ENCODE results near the gene DCAF16. TPM values are rescaled to one million over a fixed set of nuclear protein-coding genes. Genes with fewer than 3 reads are reported as not detected.

Gene DCAF16
- polyA plus RNA-seq, 2 donors = 6.5 to 7.3 TPM

- no peak overlapping the region for H3K4me3 ChIP-seq (ENCODE audit: low read depth in 1 of 2, low read length in 2 of 2)
- H3K36me3 ChIP-seq (ENCODE audit: control insufficient read depth in 2 of 2, insufficient read depth in 2 of 2, low read length in 1 of 2) = no peaks in the 10 kb centered on the region
- H3K4me1 ChIP-seq (ENCODE audit: control insufficient read depth in 2 of 2, insufficient read depth in 2 of 2, low read length in 1 of 2) = no peaks in the 10 kb centered on the region
- WGBS, 2 donors = 68 to 84% methylated on average over 5 of the region's 5 CpGs
- no peaks in the 10 kb centered on the region for H3K9me3 ChIP-seq (ENCODE audit: control insufficient read depth in 2 of 2, insufficient read depth in 1 of 2, low read depth in 1 of 2, low read length in 1 of 2)
- H3K27ac ChIP-seq (ENCODE audit: low read depth in 2 of 2, low read length in 1 of 2) = no peak overlapping the region
- no peaks in the 10 kb centered on the region for H3K27me3 ChIP-seq (ENCODE audit: control insufficient read depth in 1 of 2, insufficient read depth in 2 of 2, low read length in 2 of 2)
These were observed 23.2 kb downstream of the DCAF16 start for GRCh38 chr4:17787315-17787714.

- Histone ChIP-seq H3K9me3 (ENCODE audit: control insufficient read depth in 2 of 2, insufficient read depth in 1 of 2, low read depth in 1 of 2, low read length in 1 of 2) (no peaks in the 10 kb centered on the region), H3K27me3 (ENCODE audit: control insufficient read depth in 1 of 2, insufficient read depth in 2 of 2, low read length in 2 of 2) (no peaks in the 10 kb centered on the region), H3K36me3 (ENCODE audit: control insufficient read depth in 2 of 2, insufficient read depth in 2 of 2, low read length in 1 of 2) (no peaks in the 10 kb centered on the region), H3K4me3 (ENCODE audit: low read depth in 1 of 2, low read length in 2 of 2) (no peak overlapping the region), H3K27ac (ENCODE audit: low read depth in 2 of 2, low read length in 1 of 2) (no peak overlapping the region), H3K4me1 (ENCODE audit: control insufficient read depth in 2 of 2, insufficient read depth in 2 of 2, low read length in 1 of 2) (peaks cover 2 to 4% of the 10 kb centered on the region in 2 donors)
- WGBS, 2 donors = 53 to 65% methylated on average over 5 of the region's 5 CpGs
These were observed 24.0 kb downstream of the DCAF16 start for GRCh38 chr4:17786567-17786966.

DNA sequence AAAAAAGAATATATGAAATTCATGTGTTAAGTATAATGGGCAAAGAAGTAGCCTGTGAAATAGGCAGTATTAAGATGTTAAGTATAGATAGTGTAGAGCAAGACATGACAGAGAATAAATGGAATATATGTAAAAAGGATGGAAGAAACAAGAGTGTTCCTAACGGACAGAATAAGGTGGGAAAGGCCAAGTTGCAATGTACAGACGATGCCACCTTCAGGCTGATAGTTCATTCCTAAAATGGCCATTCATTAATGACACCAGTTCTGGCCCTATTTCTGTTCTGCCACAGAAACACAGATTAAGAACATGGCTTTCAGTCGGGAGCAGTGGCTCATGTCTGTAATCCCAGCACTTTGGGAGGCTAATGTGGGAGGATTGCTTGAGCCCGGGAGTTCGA, 24.7 kb downstream of the DCAF16 start:
- Histone ChIP-seq H3K36me3 (ENCODE audit: control insufficient read depth in 2 of 2, insufficient read depth in 2 of 2, low read length in 1 of 2) (no peaks in the 10 kb centered on the region), H3K4me1 (ENCODE audit: control insufficient read depth in 2 of 2, insufficient read depth in 2 of 2, low read length in 1 of 2) (peaks cover 7 to 11% of the 10 kb centered on the region in 2 donors), H3K4me3 (ENCODE audit: low read depth in 1 of 2, low read length in 2 of 2) (no peak overlapping the region), H3K27me3 (ENCODE audit: control insufficient read depth in 1 of 2, insufficient read depth in 2 of 2, low read length in 2 of 2) (peaks cover 0 to 2% of the 10 kb centered on the region in 2 donors), H3K9me3 (ENCODE audit: control insufficient read depth in 2 of 2, insufficient read depth in 1 of 2, low read depth in 1 of 2, low read length in 1 of 2) (no peaks in the 10 kb centered on the region), H3K27ac (ENCODE audit: low read depth in 2 of 2, low read length in 1 of 2) (no peak overlapping the region)
- WGBS, 2 donors = 60 to 73% methylated on average over 5 of the region's 5 CpGs

GRCh38 chr4:17781300-17782287, 29.0 kb downstream of the DCAF16 start, which contains the start of gene FAM184B:
Gene FAM184B (minus strand): TSS chr4:17781621. CDS start chr4:17781299, 322 bp downstream.
- no peaks in the 10 kb centered on the region for H3K9me3 ChIP-seq (ENCODE audit: control insufficient read depth in 2 of 2, insufficient read depth in 1 of 2, low read depth in 1 of 2, low read length in 1 of 2)
- peaks cover 0 to 4% of the 10 kb centered on the region in 2 donors for H3K27me3 ChIP-seq (ENCODE audit: control insufficient read depth in 1 of 2, insufficient read depth in 2 of 2, low read length in 2 of 2)
- no peak within 1 kb of the TSS for H3K27ac ChIP-seq (ENCODE audit: low read depth in 2 of 2, low read length in 1 of 2)
- H3K4me3 ChIP-seq (ENCODE audit: low read depth in 1 of 2, low read length in 2 of 2) = peak within 1 kb of the TSS; percentile 46 to 48
- no peaks in the 10 kb centered on the region for H3K36me3 ChIP-seq (ENCODE audit: control insufficient read depth in 2 of 2, insufficient read depth in 2 of 2, low read length in 1 of 2)
- H3K4me1 ChIP-seq (ENCODE audit: control insufficient read depth in 2 of 2, insufficient read depth in 2 of 2, low read length in 1 of 2) = peaks cover 7 to 14% of the 10 kb centered on the region in 2 donors
- WGBS, 2 donors = 7 to 8% methylated on average over 75 to 82 of the region's 82 CpGs

GRCh38 chr4:17780501-17781299, 29.9 kb downstream of the DCAF16 start:
- Histone ChIP-seq H3K27me3 (ENCODE audit: control insufficient read depth in 1 of 2, insufficient read depth in 2 of 2, low read length in 2 of 2) (peaks cover 0 to 4% of the 10 kb centered on the region in 2 donors), H3K36me3 (ENCODE audit: control insufficient read depth in 2 of 2, insufficient read depth in 2 of 2, low read length in 1 of 2) (no peaks in the 10 kb centered on the region), H3K4me3 (ENCODE audit: low read depth in 1 of 2, low read length in 2 of 2) (peak overlapping the region; percentile 46 to 48), H3K27ac (ENCODE audit: low read depth in 2 of 2, low read length in 1 of 2) (no peak overlapping the region), H3K9me3 (ENCODE audit: control insufficient read depth in 2 of 2, insufficient read depth in 1 of 2, low read depth in 1 of 2, low read length in 1 of 2) (no peaks in the 10 kb centered on the region), H3K4me1 (ENCODE audit: control insufficient read depth in 2 of 2, insufficient read depth in 2 of 2, low read length in 1 of 2) (peaks cover 7 to 14% of the 10 kb centered on the region in 2 donors)
- 6 to 8% methylated on average over 31 of the region's 31 CpGs for WGBS, 2 donors

DNA sequence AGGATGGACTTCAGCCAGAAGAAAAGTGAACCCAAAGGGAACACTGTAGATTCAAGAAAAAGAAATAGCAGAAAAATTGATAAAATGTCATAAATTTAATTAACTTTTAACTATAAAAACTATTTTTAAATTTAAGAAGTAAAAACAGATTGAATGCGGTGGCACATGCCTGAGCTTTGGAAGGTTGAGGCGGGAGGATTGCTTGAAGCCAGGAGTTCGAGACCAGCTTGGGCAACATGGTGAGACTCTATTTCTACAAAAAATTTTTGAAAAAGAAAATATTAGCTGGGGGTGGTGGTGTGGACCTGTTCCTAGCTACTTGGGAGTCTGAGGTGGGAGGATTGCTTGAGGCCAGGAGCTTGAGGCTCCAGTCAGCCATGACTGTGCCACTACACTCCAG, 32.1 kb downstream of the DCAF16 start:
- Histone ChIP-seq H3K4me1 (ENCODE audit: control insufficient read depth in 2 of 2, insufficient read depth in 2 of 2, low read length in 1 of 2) (peaks cover 7 to 14% of the 10 kb centered on the region in 2 donors), H3K9me3 (ENCODE audit: control insufficient read depth in 2 of 2, insufficient read depth in 1 of 2, low read depth in 1 of 2, low read length in 1 of 2) (no peaks in the 10 kb centered on the region), H3K4me3 (ENCODE audit: low read depth in 1 of 2, low read length in 2 of 2) (no peak overlapping the region), H3K36me3 (ENCODE audit: control insufficient read depth in 2 of 2, insufficient read depth in 2 of 2, low read length in 1 of 2) (no peaks in the 10 kb centered on the region), H3K27me3 (ENCODE audit: control insufficient read depth in 1 of 2, insufficient read depth in 2 of 2, low read length in 2 of 2) (peaks cover 0 to 4% of the 10 kb centered on the region in 2 donors), H3K27ac (ENCODE audit: low read depth in 2 of 2, low read length in 1 of 2) (no peak overlapping the region)
- WGBS, 2 donors = 88 to 98% methylated on average over 3 of the region's 3 CpGs

GRCh38 chr4:17773135-17773698, 37.3 kb downstream of the DCAF16 start:
- Histone ChIP-seq H3K27ac (ENCODE audit: low read depth in 2 of 2, low read length in 1 of 2) (no peak overlapping the region), H3K4me1 (ENCODE audit: control insufficient read depth in 2 of 2, insufficient read depth in 2 of 2, low read length in 1 of 2) (no peaks in the 10 kb centered on the region), H3K4me3 (ENCODE audit: low read depth in 1 of 2, low read length in 2 of 2) (no peak overlapping the region), H3K27me3 (ENCODE audit: control insufficient read depth in 1 of 2, insufficient read depth in 2 of 2, low read length in 2 of 2) (no peaks in the 10 kb centered on the region), H3K9me3 (ENCODE audit: control insufficient read depth in 2 of 2, insufficient read depth in 1 of 2, low read depth in 1 of 2, low read length in 1 of 2) (no peaks in the 10 kb centered on the region), H3K36me3 (ENCODE audit: control insufficient read depth in 2 of 2, insufficient read depth in 2 of 2, low read length in 1 of 2) (no peaks in the 10 kb centered on the region)
- 81 to 84% methylated on average over 10 of the region's 10 CpGs for WGBS, 2 donors

GRCh38 chr4:17771284-17771908, 39.2 kb downstream of the DCAF16 start:
- no peak overlapping the region for H3K4me3 ChIP-seq (ENCODE audit: low read depth in 1 of 2, low read length in 2 of 2)
- no peaks in the 10 kb centered on the region for H3K36me3 ChIP-seq (ENCODE audit: control insufficient read depth in 2 of 2, insufficient read depth in 2 of 2, low read length in 1 of 2)
- H3K27ac ChIP-seq (ENCODE audit: low read depth in 2 of 2, low read length in 1 of 2) = peak overlapping the region; percentile 73 to 92
- 35 to 57% methylated on average over 8 of the region's 8 CpGs for WGBS, 2 donors
- no peaks in the 10 kb centered on the region for H3K4me1 ChIP-seq (ENCODE audit: control insufficient read depth in 2 of 2, insufficient read depth in 2 of 2, low read length in 1 of 2)
- peaks cover 0 to 5% of the 10 kb centered on the region in 2 donors for H3K9me3 ChIP-seq (ENCODE audit: control insufficient read depth in 2 of 2, insufficient read depth in 1 of 2, low read depth in 1 of 2, low read length in 1 of 2)
- no peaks in the 10 kb centered on the region for H3K27me3 ChIP-seq (ENCODE audit: control insufficient read depth in 1 of 2, insufficient read depth in 2 of 2, low read length in 2 of 2)

DNA sequence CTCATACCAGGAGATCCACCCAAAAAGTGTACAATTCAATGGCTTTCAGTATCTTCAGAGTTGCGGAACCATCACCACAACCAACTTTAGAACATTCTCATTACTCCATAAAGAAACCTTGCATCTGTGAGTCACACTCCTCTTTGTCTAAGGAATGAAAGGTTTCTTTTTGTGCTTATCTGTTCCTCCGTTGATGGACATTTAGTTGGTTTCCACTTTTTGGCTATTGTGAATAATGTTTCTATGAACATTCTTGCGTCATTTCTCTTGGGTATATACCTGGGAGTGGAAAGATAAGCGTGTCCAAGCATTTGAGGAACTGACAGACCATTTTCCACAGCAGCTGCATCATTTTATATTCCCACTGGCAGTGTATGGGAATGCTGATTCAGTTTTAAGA, 39.7 kb downstream of the DCAF16 start:
- peak overlapping the region; percentile 73 to 92 for H3K27ac ChIP-seq (ENCODE audit: low read depth in 2 of 2, low read length in 1 of 2)
- H3K36me3 ChIP-seq (ENCODE audit: control insufficient read depth in 2 of 2, insufficient read depth in 2 of 2, low read length in 1 of 2) = no peaks in the 10 kb centered on the region
- 45 to 60% methylated on average over 4 of the region's 4 CpGs for WGBS, 2 donors

More for the DNA sequence above, 39.7 kb downstream of the DCAF16 start:
- no peak overlapping the region for H3K4me3 ChIP-seq (ENCODE audit: low read depth in 1 of 2, low read length in 2 of 2)
- no peaks in the 10 kb centered on the region for H3K27me3 ChIP-seq (ENCODE audit: control insufficient read depth in 1 of 2, insufficient read depth in 2 of 2, low read length in 2 of 2)
- peaks cover 1 to 5% of the 10 kb centered on the region in 2 donors for H3K9me3 ChIP-seq (ENCODE audit: control insufficient read depth in 2 of 2, insufficient read depth in 1 of 2, low read depth in 1 of 2, low read length in 1 of 2)
- H3K4me1 ChIP-seq (ENCODE audit: control insufficient read depth in 2 of 2, insufficient read depth in 2 of 2, low read length in 1 of 2) = no peaks in the 10 kb centered on the region
